Smooth muscle cell (in vitro differentiated cells): ENCODE data around the gene BCOR. TPM values are rescaled to one million over a fixed set of nuclear protein-coding genes. Genes with fewer than 3 reads are reported as not detected.

ENCODE experiments used
- DNase-seq: peaks from one replicate; lab custom pipeline; 2025; ENCODE audit not compliant: unreplicated experiment; lab: John Stamatoyannopoulos, UW
- H2AFZ ChIP-seq: fragments of 200-600 bp; sonication (generic); 2 replicates; pipeline ENCODE4 v1.6.0; 2016; ENCODE audit warnings: antibody characterized with exemption, low read depth, mild to moderate bottlenecking
- H3F3A ChIP-seq: fragments of 200-600 bp; sonication (generic); 2 replicates; pipeline ENCODE4 v1.6.0; 2017; ENCODE audit warnings: antibody characterized with exemption, low read depth
- H3K27ac ChIP-seq: fragments of 200-600 bp; sonication (generic); 2 replicates; pipeline ENCODE4 v1.5.1; 2016; ENCODE audit warnings: low read depth, mild to moderate bottlenecking
- H3K27me3 ChIP-seq: fragments of 200-600 bp; sonication (generic); 2 replicates; pipeline ENCODE4 v1.6.1; 2016; ENCODE audit warnings: low read depth, mild to moderate bottlenecking
- H3K36me3 ChIP-seq: fragments of 200-600 bp; sonication (generic); 2 replicates; pipeline ENCODE4 v1.5.1; 2016; ENCODE audit warnings: low read depth
- H3K4me1 ChIP-seq: fragments of 200-600 bp; sonication (generic); 2 replicates; pipeline ENCODE4 v1.5.1; 2016; ENCODE audit warnings: low read depth
- H3K4me2 ChIP-seq: fragments of 200-600 bp; sonication (generic); 2 replicates; pipeline ENCODE4 v1.6.0; 2016; ENCODE audit warnings: mild to moderate bottlenecking
- H3K4me3 ChIP-seq: fragments of 200-600 bp; sonication (generic); 2 replicates; pipeline ENCODE4 v1.5.1; 2016; ENCODE audit warnings: mild to moderate bottlenecking
- H3K79me2 ChIP-seq: fragments of 200-600 bp; sonication (generic); 2 replicates; pipeline ENCODE4 v1.6.0; 2016; ENCODE audit warnings: low read depth, mild to moderate bottlenecking
- H3K9ac ChIP-seq: fragments of 200-600 bp; sonication (generic); 2 replicates; pipeline ENCODE4 v1.6.0; 2016; ENCODE audit warnings: low read depth
- H3K9me3 ChIP-seq: fragments of 200-600 bp; sonication (generic); replicated peaks from 2 replicates; pipeline ENCODE4 v1.5.1; 2016; ENCODE audit warnings: low read depth
- H4K20me1 ChIP-seq: fragments of 200-600 bp; sonication (generic); 2 replicates; pipeline ENCODE4 v1.6.0; 2016; ENCODE audit warnings: low read depth
- WGBS: methylation state at CpG from one replicate; pipeline ENCODE4 v1.1.7; 2016; ENCODE audit warnings: low lambda C conversion rate; 5-methylcytosine and 5-hydroxymethylcytosine counted together
- polyA plus RNA-seq: library from polyadenylated mRNA; unstranded; fragments of >200 nt; fragmentation: Nextera tagmentation; extraction: Ambion mirVana; gene quantifications from 2 replicates; pipeline ENCODE4 v1.2.1, GENCODE V29; 2016
- total RNA-seq: library from RNA; depleted of rRNA; stranded (reverse); fragments of >200 nt; gene quantifications from 2 replicates; pipeline ENCODE4 v1.2.3, GENCODE V29; 2014
- TF ChIP-seq, protein P1 (sequence below): fragments of 200-600 bp; sonication (generic); IDR thresholded peaks from 2 replicates; pipeline ENCODE4 v1.5.1; 2017; ENCODE audit warnings: borderline replicate concordance, mild to moderate bottlenecking, antibody characterized with exemption; ENCODE audit not compliant: insufficient read depth, poor library complexity, severe bottlenecking

The BCOR gene
- total and polyA plus RNA-seq, 2 experiments from 2014 or later = 19.5 to 28.0 TPM

DNA sequence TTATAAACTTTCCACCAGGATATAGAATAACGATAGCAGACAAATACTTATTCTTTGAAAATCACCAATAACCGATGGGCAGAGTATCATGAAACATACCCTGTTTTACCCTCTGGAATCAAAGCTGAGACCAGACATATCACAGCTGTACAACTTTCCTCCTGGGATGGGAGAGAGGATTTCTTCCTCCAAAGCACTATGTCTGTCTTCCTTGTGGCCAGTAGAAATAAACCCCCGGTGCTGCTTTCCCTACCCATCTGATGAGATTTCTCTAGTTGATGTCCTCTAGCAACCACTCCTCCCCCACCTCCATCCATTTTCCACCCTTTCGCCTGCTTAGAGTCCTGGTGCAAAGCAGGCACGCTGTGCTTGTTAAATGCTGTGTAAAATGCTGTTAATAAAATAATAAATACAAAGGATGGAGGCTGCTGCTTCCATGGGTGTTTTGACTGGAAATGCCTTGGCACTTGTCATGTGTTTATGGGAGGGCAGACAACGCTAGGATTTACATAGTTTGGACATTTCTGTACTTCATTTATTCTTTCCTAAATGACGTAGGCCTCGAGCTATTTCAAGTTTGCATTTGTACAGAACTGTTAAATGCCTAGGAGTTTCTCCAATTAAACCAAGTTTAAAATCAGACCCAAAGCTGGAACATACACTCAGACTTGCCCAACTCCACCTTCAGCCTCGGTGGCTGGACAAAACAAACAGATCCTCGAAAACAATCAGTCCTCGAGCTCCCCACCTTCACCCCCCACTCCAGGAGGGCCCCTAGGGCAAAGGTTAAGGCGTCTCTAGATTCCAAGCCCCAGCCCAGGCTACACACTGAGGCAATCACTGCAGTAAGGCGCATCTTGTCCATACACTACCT is 10.1 kb downstream of the BCOR start:
- 35% methylated on average over 13 of the region's 13 CpGs for WGBS
- Histone ChIP-seq H3K27ac (peak overlapping the region; percentile 29), H3K27me3 (peaks cover 5% of the 10 kb centered on the region), H3K79me2 (peaks cover 72% of the 10 kb centered on the region), H3K4me3 (no peak overlapping the region), H3F3A (peaks cover 12% of the 10 kb centered on the region), H3K9ac (no peak overlapping the region), H3K4me2 (peak overlapping the region; percentile 63), H3K9me3 (no peaks in the 10 kb centered on the region), H4K20me1 (peaks cover 96% of the 10 kb centered on the region), H2AFZ (no peak overlapping the region), H3K36me3 (no peaks in the 10 kb centered on the region), H3K4me1 (peaks cover 70% of the 10 kb centered on the region)
- TF ChIP-seq, protein P1, sequence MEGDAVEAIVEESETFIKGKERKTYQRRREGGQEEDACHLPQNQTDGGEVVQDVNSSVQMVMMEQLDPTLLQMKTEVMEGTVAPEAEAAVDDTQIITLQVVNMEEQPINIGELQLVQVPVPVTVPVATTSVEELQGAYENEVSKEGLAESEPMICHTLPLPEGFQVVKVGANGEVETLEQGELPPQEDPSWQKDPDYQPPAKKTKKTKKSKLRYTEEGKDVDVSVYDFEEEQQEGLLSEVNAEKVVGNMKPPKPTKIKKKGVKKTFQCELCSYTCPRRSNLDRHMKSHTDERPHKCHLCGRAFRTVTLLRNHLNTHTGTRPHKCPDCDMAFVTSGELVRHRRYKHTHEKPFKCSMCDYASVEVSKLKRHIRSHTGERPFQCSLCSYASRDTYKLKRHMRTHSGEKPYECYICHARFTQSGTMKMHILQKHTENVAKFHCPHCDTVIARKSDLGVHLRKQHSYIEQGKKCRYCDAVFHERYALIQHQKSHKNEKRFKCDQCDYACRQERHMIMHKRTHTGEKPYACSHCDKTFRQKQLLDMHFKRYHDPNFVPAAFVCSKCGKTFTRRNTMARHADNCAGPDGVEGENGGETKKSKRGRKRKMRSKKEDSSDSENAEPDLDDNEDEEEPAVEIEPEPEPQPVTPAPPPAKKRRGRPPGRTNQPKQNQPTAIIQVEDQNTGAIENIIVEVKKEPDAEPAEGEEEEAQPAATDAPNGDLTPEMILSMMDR = no peak
- DNase-seq = no peak

DNA sequence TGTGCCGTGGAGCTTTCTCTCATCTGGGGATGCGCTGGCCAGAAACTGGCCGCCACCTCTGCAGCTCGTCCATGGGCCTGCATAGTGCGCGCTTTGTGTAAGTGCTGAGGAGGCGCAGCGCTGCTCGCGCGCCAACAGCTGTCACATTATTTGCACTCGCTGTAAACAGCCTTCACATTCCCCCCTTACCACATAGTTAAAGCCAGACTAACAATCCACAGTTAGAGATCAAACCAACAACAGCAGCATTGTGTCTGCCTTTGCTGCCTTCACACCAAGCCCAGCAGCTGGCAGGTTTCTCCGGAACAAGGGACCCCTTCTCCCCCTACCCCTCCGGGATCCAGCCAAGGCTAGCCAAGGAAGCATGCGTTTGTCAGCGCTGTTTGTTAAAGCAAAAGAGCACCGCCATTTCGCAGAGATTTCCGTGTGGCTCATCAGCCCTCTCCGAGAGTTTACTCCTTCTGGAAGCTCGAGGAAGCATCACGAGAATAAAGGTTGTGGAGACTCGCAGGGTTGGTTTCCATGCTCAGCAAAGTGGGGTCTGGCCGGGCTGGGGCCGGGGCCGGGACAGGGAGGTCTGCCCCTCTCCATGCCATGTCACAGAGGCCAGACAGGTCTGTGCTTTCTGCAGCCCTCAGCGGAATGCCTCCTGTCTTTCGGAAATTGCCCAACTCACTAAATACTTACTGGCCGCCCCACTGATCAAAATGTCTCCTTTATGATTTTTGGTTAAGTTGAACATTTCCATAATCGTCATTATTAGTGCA is 11.0 kb downstream of the BCOR start:
- Histone ChIP-seq H3K79me2 (peaks cover 69% of the 10 kb centered on the region), H3K4me1 (peaks cover 66% of the 10 kb centered on the region), H3K27ac (peak overlapping the region; percentile 4), H3K9me3 (no peaks in the 10 kb centered on the region), H3K36me3 (no peaks in the 10 kb centered on the region), H4K20me1 (peaks cover 98% of the 10 kb centered on the region), H3K4me3 (peak overlapping the region; percentile 23), H3K9ac (no peak overlapping the region), H2AFZ (no peak overlapping the region), H3F3A (peaks cover 12% of the 10 kb centered on the region), H3K4me2 (peak overlapping the region; percentile 63), H3K27me3 (no peaks in the 10 kb centered on the region)
- no peak for DNase-seq
- TF ChIP-seq, protein P1 = no peak
- WGBS = 24% methylated on average over 30 of the region's 30 CpGs

DNA sequence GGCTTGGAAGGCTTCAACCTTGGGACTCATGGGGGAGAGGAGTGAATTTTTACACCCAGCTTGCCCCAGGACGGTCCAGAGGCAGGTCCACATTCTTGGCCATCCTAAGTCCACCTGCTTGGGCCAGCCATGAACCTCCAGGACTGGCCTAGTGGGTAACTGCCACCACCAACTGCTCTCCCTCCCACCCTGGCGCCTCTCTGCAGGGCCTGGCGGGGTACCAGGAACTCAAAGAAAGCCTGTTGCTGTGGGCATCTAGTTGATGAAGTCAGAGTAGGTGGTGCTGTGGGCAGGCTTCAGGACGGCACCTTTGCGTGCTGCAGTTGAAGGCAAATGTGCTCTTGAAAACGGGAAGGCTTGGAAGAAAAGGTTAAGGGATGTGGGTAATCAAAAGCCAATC is 12.0 kb downstream of the BCOR start:
- no peaks in the 10 kb centered on the region for H3K27me3 ChIP-seq
- TF ChIP-seq, protein P1 = no peak
- DNase-seq = no peak
- H3K9ac ChIP-seq = no peak overlapping the region
- peaks cover 98% of the 10 kb centered on the region for H4K20me1 ChIP-seq
- WGBS = 74% methylated on average over 6 of the region's 6 CpGs
- H3K79me2 ChIP-seq = peaks cover 68% of the 10 kb centered on the region
- peak overlapping the region; percentile 97 for H3K4me2 ChIP-seq
- no peaks in the 10 kb centered on the region for H3K9me3 ChIP-seq
- H3K4me1 ChIP-seq = peaks cover 60% of the 10 kb centered on the region
- no peaks in the 10 kb centered on the region for H3K36me3 ChIP-seq
- H3F3A ChIP-seq = peaks cover 12% of the 10 kb centered on the region
- no peak overlapping the region for H3K27ac ChIP-seq
- no peak overlapping the region for H3K4me3 ChIP-seq
- no peak overlapping the region for H2AFZ ChIP-seq
